GM12878 (cell line): ENCODE measurements around the gene GPRC5C. TPM values are rescaled to one million over a fixed set of nuclear protein-coding genes. Genes with fewer than 3 reads are reported as not detected.

Experiments
- CBX3 ChIP-seq: fragments of 200-600 bp; sonication (generic); IDR thresholded peaks from 2 replicates; pipeline ENCODE4 v1.6.1; 2016; ENCODE audit warnings: low read depth, borderline replicate concordance
- ESRRA ChIP-seq: IDR thresholded peaks from 2 replicates; pipeline ENCODE4 v1.6.1; 2012; ENCODE audit warnings: mild to moderate bottlenecking, low read length, improper control_type of control experiment
- FOXK2 ChIP-seq: fragments of 450-650 bp; IDR thresholded peaks from 2 replicates; pipeline ENCODE4 v1.6.1; 2017; ENCODE audit warnings: mild to moderate bottlenecking, moderate library complexity
- FOXM1 ChIP-seq: IDR thresholded peaks from 2 replicates; pipeline ENCODE4 v1.6.1; 2012; ENCODE audit warnings: low read depth, mild to moderate bottlenecking, inconsistent platforms, low read length, moderate library complexity
- MEF2B ChIP-seq: fragments of 450-650 bp; IDR thresholded peaks from 2 replicates; pipeline ENCODE4 v1.6.1; 2018; ENCODE audit warnings: mild to moderate bottlenecking, moderate library complexity; ENCODE audit not compliant: partially characterized antibody, poor library complexity, severe bottlenecking
- NRF1 ChIP-seq: conservative IDR thresholded peaks from 2 replicates; pipeline ENCODE4 v1.6.1; 2011; ENCODE audit warnings: mild to moderate bottlenecking, low read depth, low read length, improper control_type of control experiment
- RB1 ChIP-seq: fragments of 450-650 bp; formaldehyde crosslinking; IDR thresholded peaks from 2 replicates; pipeline ENCODE4 v1.6.1; 2017; ENCODE audit warnings: mild to moderate bottlenecking, borderline replicate concordance
- SIX5 ChIP-seq: IDR thresholded peaks from 2 replicates; pipeline ENCODE4 v1.6.1; 2011; ENCODE audit warnings: mild to moderate bottlenecking, low read depth, low read length, moderate library complexity; ENCODE audit not compliant: severe bottlenecking
- YBX1 ChIP-seq: fragments of 450-650 bp; IDR thresholded peaks from 2 replicates; pipeline ENCODE4 v1.6.1; 2016; ENCODE audit warnings: antibody characterized with exemption
- ZBED1 ChIP-seq: IDR thresholded peaks from 2 replicates; pipeline ENCODE4 v1.6.1; 2016; ENCODE audit warnings: borderline replicate concordance
- polyA plus RNA-seq, 11 experiments: library from polyadenylated mRNA; depleted of rRNA in 4 of 11; unstranded in 6 of 11; stranded (reverse) in 5 of 11; fragments of >200 nt; fragmentation: Nextera tagmentation in 4 of 11; fragmentation: Illumina TruSeq in 1 of 11; extraction: Ambion mirVana in 4 of 11; extraction: Trizol in 1 of 11; gene quantifications; 1 replicate in 1 of 11; 2 replicates in 10 of 11; pipeline versions ENCODE4 v1.2.1 to v1.2.3, GENCODE V29; 2011 to 2016; ENCODE audit warnings: inconsistent platforms in 2 of 11, missing spikeins in 2 of 11, low read depth in 1 of 11
- total RNA-seq, 4 experiments: library from RNA; depleted of rRNA in 3 of 4; stranded (reverse); fragments of >200 nt in 3 of 4; fragmentation: Illumina TruSeq in 1 of 4; extraction: Trizol in 1 of 4; gene quantifications; 2 replicates each; pipeline versions ENCODE4 v1.2.1 to v1.2.3, GENCODE V29; 2013 to 2021
- TF ChIP-seq, protein P1 (sequence below): fragments of 450-650 bp; IDR thresholded peaks from 2 replicates; pipeline ENCODE4 v1.6.1; 2016; ENCODE audit warnings: mild to moderate bottlenecking, moderate library complexity, borderline replicate concordance
- TF ChIP-seq, protein P2 (sequence below): IDR thresholded peaks from 2 replicates; pipeline ENCODE4 v1.6.1; 2011; ENCODE audit warnings: borderline replicate concordance, low read depth, mild to moderate bottlenecking, moderate library complexity, low read length; ENCODE audit not compliant: insufficient read depth, poor library complexity, severe bottlenecking
- TF ChIP-seq, protein P3 (sequence below): IDR thresholded peaks from 2 replicates; pipeline ENCODE4 v1.6.1; 2012; ENCODE audit warnings: improper control_type of control experiment, low read depth, low read length; ENCODE audit not compliant: insufficient replicate concordance
- TF ChIP-seq, protein P4 (sequence below): IDR thresholded peaks from 2 replicates; pipeline ENCODE4 v1.6.1; 2012; ENCODE audit warnings: mild to moderate bottlenecking, low read depth, low read length

Gene GPRC5C
- total and polyA plus RNA-seq, 10 of the 15 experiments (the other 5 are each of a cell fraction or from before 2014, with no cell fraction given): 0.04 to 1.3 (median 0.36) TPM; not detected in 2

DNA sequence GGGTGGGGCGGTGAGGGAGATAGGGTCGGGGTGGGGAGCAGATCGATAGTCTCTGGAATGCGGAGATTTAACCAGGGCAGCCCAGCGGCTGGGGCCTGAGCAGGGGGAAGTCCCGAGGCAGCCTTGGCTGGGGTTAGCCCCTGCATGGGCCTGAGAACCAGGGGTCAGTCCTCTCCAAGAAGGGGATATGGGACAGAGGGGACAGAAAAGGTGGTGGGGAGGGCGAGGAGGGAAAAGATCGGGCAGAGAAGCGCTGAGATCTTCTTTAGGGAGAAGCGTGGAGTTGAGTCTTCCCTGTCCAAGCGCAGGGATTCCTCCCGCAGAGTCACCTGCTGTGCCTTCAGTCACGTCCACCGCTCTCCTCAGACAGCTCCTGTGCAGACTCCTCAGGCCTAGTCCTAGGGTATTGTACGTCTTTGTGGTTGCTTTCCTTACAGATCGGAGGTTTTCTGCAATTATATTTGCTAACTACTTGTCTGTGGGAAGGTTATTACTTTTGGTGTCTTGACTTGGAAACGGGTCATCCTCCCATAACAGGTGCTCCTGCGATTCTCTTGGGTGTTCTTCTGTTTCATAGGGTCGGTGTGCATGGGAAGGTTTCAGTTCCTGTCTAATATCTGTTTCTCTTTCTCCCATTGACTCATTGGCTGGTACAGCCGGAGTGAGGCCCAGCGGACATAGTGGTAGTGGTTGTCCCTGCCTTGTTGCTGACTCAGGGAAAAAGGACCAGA lies 35.5 kb downstream of the GPRC5C start (continued):
- peak; percentile 77; the same call in 1 of the 2 replicates for TF ChIP-seq RB1
- TF ChIP-seq YBX1: no peak
- TF ChIP-seq FOXK2: no peak
- TF ChIP-seq ZBED1: peak; percentile 44; the same call in 1 of the 2 replicates
- TF ChIP-seq, protein P1, sequence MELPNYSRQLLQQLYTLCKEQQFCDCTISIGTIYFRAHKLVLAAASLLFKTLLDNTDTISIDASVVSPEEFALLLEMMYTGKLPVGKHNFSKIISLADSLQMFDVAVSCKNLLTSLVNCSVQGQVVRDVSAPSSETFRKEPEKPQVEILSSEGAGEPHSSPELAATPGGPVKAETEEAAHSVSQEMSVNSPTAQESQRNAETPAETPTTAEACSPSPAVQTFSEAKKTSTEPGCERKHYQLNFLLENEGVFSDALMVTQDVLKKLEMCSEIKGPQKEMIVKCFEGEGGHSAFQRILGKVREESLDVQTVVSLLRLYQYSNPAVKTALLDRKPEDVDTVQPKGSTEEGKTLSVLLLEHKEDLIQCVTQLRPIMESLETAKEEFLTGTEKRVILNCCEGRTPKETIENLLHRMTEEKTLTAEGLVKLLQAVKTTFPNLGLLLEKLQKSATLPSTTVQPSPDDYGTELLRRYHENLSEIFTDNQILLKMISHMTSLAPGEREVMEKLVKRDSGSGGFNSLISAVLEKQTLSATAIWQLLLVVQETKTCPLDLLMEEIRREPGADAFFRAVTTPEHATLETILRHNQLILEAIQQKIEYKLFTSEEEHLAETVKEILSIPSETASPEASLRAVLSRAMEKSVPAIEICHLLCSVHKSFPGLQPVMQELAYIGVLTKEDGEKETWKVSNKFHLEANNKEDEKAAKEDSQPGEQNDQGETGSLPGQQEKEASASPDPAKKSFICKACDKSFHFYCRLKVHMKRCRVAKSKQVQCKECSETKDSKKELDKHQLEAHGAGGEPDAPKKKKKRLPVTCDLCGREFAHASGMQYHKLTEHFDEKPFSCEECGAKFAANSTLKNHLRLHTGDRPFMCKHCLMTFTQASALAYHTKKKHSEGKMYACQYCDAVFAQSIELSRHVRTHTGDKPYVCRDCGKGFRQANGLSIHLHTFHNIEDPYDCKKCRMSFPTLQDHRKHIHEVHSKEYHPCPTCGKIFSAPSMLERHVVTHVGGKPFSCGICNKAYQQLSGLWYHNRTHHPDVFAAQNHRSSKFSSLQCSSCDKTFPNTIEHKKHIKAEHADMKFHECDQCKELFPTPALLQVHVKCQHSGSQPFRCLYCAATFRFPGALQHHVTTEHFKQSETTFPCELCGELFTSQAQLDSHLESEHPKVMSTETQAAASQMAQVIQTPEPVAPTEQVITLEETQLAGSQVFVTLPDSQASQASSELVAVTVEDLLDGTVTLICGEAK: no peak
- no peak for TF ChIP-seq SIX5
- TF ChIP-seq ESRRA: no peak
- TF ChIP-seq, protein P2, sequence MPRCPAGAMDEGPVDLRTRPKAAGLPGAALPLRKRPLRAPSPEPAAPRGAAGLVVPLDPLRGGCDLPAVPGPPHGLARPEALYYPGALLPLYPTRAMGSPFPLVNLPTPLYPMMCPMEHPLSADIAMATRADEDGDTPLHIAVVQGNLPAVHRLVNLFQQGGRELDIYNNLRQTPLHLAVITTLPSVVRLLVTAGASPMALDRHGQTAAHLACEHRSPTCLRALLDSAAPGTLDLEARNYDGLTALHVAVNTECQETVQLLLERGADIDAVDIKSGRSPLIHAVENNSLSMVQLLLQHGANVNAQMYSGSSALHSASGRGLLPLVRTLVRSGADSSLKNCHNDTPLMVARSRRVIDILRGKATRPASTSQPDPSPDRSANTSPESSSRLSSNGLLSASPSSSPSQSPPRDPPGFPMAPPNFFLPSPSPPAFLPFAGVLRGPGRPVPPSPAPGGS: peak; percentile 97
- peak; percentile 99 for TF ChIP-seq MEF2B
- TF ChIP-seq, protein P3, sequence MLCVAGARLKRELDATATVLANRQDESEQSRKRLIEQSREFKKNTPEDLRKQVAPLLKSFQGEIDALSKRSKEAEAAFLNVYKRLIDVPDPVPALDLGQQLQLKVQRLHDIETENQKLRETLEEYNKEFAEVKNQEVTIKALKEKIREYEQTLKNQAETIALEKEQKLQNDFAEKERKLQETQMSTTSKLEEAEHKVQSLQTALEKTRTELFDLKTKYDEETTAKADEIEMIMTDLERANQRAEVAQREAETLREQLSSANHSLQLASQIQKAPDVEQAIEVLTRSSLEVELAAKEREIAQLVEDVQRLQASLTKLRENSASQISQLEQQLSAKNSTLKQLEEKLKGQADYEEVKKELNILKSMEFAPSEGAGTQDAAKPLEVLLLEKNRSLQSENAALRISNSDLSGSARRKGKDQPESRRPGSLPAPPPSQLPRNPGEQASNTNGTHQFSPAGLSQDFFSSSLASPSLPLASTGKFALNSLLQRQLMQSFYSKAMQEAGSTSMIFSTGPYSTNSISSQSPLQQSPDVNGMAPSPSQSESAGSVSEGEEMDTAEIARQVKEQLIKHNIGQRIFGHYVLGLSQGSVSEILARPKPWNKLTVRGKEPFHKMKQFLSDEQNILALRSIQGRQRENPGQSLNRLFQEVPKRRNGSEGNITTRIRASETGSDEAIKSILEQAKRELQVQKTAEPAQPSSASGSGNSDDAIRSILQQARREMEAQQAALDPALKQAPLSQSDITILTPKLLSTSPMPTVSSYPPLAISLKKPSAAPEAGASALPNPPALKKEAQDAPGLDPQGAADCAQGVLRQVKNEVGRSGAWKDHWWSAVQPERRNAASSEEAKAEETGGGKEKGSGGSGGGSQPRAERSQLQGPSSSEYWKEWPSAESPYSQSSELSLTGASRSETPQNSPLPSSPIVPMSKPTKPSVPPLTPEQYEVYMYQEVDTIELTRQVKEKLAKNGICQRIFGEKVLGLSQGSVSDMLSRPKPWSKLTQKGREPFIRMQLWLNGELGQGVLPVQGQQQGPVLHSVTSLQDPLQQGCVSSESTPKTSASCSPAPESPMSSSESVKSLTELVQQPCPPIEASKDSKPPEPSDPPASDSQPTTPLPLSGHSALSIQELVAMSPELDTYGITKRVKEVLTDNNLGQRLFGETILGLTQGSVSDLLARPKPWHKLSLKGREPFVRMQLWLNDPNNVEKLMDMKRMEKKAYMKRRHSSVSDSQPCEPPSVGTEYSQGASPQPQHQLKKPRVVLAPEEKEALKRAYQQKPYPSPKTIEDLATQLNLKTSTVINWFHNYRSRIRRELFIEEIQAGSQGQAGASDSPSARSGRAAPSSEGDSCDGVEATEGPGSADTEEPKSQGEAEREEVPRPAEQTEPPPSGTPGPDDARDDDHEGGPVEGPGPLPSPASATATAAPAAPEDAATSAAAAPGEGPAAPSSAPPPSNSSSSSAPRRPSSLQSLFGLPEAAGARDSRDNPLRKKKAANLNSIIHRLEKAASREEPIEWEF: peak; percentile 98
- TF ChIP-seq CBX3: no peak
- TF ChIP-seq, protein P4, sequence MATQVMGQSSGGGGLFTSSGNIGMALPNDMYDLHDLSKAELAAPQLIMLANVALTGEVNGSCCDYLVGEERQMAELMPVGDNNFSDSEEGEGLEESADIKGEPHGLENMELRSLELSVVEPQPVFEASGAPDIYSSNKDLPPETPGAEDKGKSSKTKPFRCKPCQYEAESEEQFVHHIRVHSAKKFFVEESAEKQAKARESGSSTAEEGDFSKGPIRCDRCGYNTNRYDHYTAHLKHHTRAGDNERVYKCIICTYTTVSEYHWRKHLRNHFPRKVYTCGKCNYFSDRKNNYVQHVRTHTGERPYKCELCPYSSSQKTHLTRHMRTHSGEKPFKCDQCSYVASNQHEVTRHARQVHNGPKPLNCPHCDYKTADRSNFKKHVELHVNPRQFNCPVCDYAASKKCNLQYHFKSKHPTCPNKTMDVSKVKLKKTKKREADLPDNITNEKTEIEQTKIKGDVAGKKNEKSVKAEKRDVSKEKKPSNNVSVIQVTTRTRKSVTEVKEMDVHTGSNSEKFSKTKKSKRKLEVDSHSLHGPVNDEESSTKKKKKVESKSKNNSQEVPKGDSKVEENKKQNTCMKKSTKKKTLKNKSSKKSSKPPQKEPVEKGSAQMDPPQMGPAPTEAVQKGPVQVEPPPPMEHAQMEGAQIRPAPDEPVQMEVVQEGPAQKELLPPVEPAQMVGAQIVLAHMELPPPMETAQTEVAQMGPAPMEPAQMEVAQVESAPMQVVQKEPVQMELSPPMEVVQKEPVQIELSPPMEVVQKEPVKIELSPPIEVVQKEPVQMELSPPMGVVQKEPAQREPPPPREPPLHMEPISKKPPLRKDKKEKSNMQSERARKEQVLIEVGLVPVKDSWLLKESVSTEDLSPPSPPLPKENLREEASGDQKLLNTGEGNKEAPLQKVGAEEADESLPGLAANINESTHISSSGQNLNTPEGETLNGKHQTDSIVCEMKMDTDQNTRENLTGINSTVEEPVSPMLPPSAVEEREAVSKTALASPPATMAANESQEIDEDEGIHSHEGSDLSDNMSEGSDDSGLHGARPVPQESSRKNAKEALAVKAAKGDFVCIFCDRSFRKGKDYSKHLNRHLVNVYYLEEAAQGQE: no peak
- TF ChIP-seq FOXM1: peak; percentile 60; the same call in 1 of the 2 replicates
- no peak for TF ChIP-seq NRF1
